Amniotic stem cell (primary cell): ENCODE measurements around the gene CNTN4.

Experiments
- DNase-seq: peaks from one replicate; lab custom pipeline; 2025; lab: John Stamatoyannopoulos, UW

CNTN4 gene

DNA sequence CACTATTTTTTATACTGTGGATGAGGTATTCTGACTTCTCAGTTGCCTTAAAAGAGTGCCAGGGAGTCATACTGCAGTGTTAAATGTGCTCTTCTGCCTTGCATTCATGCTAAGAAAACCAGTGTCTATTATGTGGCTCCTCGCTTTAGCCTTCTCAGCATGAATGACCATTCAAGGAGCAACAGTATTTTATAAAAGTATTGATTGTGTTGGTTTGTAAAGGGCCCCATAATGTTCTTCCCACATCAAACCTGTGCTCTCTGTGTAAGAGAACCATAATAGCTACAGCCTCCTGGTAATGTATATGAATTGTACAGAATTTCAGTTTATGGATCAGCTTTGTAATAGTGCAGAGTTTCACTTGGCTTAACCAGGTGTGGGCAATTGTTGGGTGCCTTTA lies 316.4 kb downstream of the CNTN4 start:
- DNase-seq, result no peak

- DNase-seq, result no peak
Observed at GRCh38 chr3:2420919-2421318, 322.3 kb downstream of the CNTN4 start.

GRCh38 chr3:2423143-2423542 lies 324.5 kb downstream of the CNTN4 start:
- DNase-seq, result no peak

DNA sequence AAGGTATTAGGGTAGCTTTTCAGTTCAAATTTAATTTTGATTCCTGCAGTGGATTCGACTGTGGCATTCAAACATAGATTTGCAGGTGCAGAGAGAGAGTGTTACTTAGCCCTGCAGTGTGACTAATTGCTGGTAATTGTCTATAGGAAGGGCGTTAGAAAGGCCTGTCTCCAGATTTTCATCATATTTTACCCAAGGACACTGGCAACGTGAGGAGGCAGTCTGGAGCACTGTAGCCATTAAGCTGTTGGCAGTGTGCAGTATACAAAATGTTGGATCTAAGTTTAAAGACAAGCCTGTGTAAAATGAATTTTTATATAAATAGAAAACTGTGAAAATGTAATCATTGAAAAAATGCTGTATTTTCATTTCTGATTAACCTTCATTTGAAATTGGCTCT lies 342.9 kb downstream of the CNTN4 start:
- DNase-seq, result no peak

GRCh38 chr3:2446146-2446545 lies 347.5 kb downstream of the CNTN4 start:
- DNase-seq, result no peak

DNA sequence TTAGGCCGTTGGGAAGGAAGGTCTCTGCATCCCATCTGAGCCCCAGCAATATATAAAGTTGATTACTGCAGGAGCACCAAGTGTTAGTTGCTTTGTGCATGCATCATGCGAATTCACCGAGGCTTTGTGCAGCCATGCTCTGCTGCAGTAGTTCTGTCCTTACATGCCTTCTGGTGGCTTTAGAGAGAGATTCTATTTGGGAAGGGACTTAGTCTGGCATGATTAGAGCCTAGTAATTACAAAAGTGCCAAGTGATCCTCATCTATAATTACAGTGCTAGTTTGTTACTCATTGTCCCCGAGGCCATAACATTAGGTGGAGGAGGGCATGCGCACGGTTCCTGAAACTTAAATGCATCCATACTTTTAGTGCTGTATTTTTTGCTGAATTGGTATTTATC lies 353.6 kb downstream of the CNTN4 start:
- DNase-seq, result no peak

- DNase-seq, result no peak
Observed at GRCh38 chr3:2454865-2455264, 356.2 kb downstream of the CNTN4 start.

DNA sequence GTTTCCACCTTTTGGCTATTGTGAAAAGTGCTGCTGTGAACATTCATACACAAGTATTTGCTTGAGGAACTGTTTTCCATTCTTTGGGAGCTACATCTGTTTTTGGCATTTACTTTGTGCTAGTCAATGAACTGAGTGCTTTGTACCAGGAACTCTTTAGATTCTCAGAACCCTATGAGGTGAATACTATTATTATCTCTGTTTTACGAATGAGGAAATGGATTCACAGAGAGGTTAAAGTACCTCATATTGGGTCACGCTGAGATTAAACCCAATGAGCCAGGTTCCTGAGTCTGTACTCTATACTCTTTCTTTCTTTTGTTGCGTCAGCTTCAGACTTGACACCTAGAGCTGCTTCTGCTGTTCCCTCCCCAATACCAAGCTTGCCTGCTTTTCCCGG lies 358.1 kb downstream of the CNTN4 start:
- no peak for DNase-seq

DNA sequence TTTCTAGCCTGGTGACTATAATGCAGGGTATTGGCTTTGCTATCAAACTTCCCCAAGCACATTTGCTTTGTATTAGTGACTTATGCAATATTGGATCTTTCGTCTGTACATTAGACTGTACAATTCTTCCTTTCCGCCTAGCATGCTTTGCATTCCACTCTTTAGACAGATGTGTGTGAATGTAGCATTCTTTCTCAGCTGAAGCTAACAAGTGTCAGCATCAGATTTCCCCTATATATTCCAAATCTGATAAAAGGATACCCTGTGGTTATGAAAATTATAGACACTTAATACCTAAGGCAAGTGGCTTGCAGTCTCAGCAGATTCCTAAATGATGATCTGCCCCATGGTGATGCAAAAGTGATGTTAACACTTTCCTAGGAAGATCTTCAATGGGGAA lies 360.1 kb downstream of the CNTN4 start:
- no peak for DNase-seq

DNA sequence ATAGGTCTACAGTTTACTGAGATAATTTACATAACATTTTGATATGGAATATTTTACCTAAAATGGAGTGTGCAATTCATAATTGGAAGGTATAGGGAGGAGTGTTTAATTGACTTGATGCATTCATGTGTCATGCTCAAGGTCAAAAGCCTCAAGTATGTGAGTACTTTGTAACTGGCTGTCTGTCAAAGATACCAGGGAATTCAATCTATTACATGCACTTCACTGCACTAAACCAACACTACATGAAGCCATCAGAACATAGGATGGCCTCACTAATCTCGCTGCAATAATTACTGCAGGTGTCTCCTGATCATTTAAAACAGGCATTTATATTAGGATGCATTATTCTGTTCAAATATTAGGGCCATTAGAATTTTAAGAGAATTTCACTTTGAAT lies 367.2 kb downstream of the CNTN4 start:
- DNase-seq, result no peak

- no peak for DNase-seq
Observed at GRCh38 chr3:2468816-2469215, 370.1 kb downstream of the CNTN4 start.

GRCh38 chr3:2476996-2477395 lies 378.3 kb downstream of the CNTN4 start:
- no peak for DNase-seq

GRCh38 chr3:2477620-2478019 lies 379.0 kb downstream of the CNTN4 start:
- DNase-seq, result no peak

GRCh38 chr3:2484162-2485026 lies 385.7 kb downstream of the CNTN4 start:
- DNase-seq, result no peak

GRCh38 chr3:2485027-2485375 lies 386.3 kb downstream of the CNTN4 start:
- no peak for DNase-seq

DNA sequence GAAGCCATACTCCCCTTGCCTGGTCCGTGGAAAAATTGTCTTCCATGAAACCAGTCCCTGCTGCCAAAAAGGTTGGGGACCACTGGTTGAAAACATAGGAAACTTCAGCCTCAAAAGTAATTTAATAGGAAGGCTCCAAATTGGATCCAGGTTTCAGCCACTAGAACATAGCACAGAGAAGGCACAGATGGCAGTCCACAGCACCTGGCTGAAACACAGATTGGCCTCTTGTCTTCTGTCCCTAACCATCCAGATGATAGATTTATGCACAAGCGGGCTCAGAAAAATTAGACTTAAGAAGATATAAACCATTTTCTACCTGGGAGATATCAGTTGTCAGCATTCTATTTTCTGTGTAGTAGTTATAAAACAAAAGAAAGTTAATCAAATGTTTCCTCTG lies 397.1 kb downstream of the CNTN4 start:
- DNase-seq, result no peak

DNA sequence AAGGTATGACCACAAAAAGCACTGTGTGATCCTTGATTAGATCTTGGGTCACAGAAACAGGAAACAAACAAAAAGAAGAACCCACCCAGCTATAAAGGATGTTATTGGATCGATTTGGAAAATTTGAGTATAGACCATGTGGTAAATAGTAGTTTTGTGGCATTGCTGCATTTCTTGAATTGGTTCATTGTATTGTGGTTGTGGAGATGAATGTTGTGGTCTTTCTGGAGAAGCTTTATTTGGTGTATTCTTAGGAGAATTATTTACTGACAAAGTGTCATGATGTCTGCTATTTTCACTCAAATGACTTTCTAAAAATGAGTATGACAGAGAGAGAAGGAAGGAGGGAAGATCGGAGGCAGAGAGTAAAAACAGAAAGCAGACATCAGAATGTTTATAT lies 406.2 kb downstream of the CNTN4 start:
- DNase-seq, result no peak

- DNase-seq, result no peak
Observed at GRCh38 chr3:2506776-2507175, 408.1 kb downstream of the CNTN4 start.

- no peak for DNase-seq
Observed at GRCh38 chr3:2510591-2511145, 412.0 kb downstream of the CNTN4 start.

GRCh38 chr3:2511356-2511755 lies 412.7 kb downstream of the CNTN4 start:
- no peak for DNase-seq

DNA sequence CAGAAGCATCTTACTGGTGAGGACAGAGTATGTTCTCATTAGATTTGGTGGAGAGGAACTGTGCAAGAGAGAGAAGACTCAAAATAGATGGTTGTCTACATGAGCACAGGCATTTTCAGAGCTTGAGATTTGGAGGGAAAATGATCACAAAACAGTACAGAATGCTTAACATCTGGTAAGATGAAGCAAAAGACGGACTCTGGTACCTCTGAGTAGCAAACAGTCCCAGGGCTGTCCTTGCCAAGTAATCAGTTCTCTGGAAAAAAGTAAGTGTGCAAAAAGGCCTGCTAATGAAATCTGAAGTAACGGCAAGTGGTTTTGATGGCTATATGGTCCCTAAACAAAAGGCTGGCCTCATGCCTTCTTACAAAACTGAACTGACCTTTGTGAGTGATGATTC lies 414.2 kb downstream of the CNTN4 start:
- DNase-seq, result no peak

GRCh38 chr3:2513986-2514385 lies 415.3 kb downstream of the CNTN4 start:
- no peak for DNase-seq

DNA sequence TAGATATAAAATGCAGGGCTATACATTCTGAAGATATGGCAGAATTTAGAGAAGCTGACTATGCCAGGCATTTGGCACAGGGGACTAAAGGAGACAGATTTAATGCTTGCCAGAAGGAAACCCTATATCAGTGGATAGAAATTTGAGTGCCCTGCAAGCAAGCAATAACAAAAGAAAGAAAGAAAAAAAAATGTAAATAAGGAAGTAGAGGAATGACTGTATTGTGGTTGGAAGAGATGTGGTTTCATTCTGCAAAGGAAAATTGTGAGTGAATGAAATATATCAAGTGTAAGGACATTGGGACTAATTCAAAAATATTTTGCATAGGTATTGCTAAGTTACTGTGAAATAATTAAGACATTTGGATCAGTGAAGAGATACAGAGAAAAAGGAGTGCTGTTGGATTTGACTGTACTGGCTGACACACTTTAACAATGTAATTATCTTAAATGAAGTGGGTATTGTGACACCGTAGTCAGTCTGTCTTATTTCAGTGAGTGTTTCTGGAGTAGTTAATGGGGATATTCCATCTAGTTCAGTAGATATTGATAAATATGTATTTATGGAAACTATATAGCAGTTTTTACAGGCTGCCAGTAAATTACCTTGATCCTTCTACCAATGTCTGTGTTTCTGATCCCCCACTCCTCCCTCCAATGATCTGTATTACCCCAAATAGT lies 418.2 kb downstream of the CNTN4 start:
- DNase-seq, result no peak
